Aortic smooth muscle cell (primary cell): ENCODE data around the gene POLA1. TPM values are rescaled to one million over a fixed set of nuclear protein-coding genes. Genes with fewer than 3 reads are reported as not detected.

Experiments
- total RNA-seq: library from RNA; depleted of rRNA; stranded (reverse); fragments of >200 nt; gene quantifications from 2 replicates; pipeline ENCODE4 v1.2.3, GENCODE V29; 2014

Gene POLA1
- total RNA-seq, result 10.8 and 16.1 TPM in 2 replicates

GRCh38 chrX:24693453-24694202, at the start of gene POLA1:
Gene POLA1 (plus strand): TSS chrX:24693918. CDS start chrX:24693962, 44 bp downstream.

GRCh38 chrX:24647257-24648058, 46.3 kb upstream of the POLA1 start, which contains the start of gene PCYT1B:
Gene PCYT1B (minus strand): TSS chrX:24647347. CDS start chrX:24647105, 242 bp downstream.

GRCh38 chrX:25015486-25016360, 322.0 kb downstream of the POLA1 start, which contains the start of gene ARX:
Gene ARX (minus strand): TSS chrX:25015965. CDS start chrX:25015737, 228 bp downstream.

Other genes with a start within 250 kb of the POLA1 start
- gene PDK3, start 228.6 kb upstream of the POLA1 start, total RNA-seq, result 25.9 and 34.3 TPM in 2 replicates
- 0.12 and 0.40 TPM in 2 replicates for gene PCYT1B, start 46.6 kb upstream of the POLA1 start, total RNA-seq